HG03565 (cell line): ENCODE results near the gene FPGS.
"Not testable (repeated sequence)": the region's sequence is repeated elsewhere in the genome, so short reads cannot be mapped to it uniquely, and the experiment has no call there.

Source experiments
- ATAC-seq: cut with Tn5 transposase; IDR thresholded peaks from one replicate; pipeline ENCODE4 v1.9.1; 2021; ENCODE audit warnings: mild to moderate bottlenecking, moderate library complexity; ENCODE audit not compliant: unreplicated experiment

Gene FPGS

GRCh38 chr9:127832248-127832647, 29.6 kb downstream of the FPGS start:
- ATAC-seq, result no peak

DNA sequence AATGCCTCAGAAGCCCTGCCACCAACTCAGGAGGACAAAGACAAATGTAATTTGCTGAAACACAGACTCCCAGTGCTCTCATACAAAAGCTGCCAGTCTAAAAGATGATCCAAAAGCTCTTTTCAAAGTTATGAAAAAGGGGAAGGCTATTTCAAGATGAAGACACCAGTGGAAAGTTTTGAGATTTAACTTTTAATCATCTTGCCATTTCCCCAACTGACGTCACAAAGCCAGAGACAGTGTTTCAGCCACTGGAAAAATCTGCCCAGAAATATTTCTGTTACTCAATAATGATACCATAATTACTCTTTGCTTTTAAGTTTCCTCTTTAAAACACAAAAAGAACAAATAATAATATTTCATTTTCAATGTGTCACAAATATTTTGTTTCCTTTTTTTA, 30.9 kb downstream of the FPGS start:
- no peak for ATAC-seq

DNA sequence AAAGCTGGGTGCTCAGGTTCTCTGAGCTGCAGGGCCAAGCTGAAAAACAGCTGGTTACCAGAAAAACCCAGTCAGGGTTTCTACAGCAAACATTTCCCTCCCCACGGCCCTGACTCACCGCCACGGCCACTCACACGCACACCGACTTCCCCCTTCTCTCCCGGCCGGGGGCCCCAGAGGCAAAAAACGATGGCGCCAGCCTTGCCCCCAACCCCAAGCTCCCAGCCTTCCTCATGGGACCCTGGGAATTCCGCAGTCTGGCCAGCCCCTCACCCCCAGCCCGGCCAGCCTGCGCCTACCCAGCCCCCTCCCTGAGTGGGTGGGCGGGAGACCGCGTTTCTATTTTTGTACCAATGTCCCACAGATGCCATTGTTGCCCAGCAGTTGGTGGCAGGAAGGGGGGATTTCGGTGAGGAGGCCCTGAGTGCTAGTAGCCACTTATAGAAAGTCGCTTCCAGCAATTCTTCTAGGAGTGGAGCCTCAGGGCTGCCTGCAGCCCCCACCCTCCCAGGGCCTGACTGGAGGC, 33.4 kb downstream of the FPGS start:
- no peak for ATAC-seq

DNA sequence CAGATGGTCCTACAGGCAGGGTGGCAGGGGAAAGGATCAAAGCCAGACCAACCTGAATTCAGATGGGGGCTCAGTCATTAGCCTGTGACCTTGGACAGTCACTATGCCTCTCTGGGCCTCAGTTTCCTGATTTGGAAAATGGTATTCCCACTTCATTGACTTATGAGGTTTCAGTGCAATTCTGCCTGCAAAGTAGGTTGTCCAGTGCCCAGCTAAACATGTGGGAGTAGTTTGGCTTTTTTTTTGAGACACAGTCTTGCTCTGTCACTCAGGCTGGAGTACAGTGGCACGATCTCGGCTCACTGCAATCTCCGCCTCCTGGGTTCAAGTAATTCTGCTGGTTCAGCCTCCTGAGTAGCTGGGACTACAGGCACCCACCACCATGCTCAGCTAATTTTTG, 33.9 kb downstream of the FPGS start:
- not testable (repeated sequence) for ATAC-seq

DNA sequence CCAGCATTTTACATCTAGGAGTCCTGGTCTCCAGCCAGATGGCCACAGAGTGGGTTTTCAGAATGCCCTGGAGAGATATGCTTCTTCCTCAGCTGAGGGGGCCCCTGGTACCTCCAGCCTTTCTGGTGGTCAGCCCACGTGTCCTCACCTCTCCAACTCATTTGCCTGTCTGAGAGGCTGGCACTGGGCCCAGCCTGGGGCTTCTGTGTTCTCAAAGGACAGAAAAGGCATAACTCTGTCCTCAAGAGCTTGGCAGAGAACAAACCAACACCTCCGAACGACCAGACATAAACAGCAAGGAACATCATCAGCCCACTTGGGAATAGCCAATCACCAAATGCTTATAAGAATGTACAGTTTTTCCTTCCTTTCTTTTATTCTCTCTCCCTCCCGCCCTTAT, 34.7 kb downstream of the FPGS start:
- ATAC-seq, result no peak

DNA sequence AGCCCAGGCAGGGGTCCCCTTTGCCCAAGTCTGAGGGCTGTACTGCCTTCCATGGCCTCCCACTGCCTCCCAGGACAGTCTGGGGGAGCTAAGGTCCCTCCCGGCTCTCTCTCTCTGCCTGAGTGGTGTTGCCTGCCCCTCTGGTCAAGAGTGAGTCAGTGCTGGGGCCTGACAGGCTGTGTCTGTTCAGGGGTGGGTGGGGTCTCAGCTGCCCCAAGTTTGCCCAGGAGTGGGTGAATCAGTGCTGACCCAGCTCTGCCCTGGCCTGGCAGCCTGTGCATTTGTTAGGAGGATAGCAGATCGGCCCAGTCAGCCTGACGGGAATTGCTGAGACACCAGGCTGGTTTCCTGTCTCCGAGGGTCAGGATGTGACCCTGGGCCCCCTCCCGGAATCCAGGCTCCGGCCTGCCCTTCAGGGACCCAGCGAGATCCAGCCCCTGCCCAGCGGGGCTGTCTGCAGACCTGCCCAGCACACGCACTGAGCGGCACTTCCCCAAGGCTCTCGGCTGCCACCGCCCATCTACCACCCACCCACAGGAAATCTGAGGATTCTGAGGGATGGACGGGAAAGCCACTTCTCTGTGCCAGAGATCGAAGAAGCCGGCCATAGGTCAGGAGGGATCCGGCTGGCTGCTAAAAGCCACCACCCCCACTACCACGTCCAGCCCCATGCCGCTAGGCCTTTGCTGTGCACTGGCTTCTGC, 35.8 kb downstream of the FPGS start:
- no peak for ATAC-seq

GRCh38 chr9:127841087-127841835, 38.6 kb downstream of the FPGS start:
- ATAC-seq, result no peak

GRCh38 chr9:127844821-127845359, 42.2 kb downstream of the FPGS start:
- ATAC-seq, result no peak

DNA sequence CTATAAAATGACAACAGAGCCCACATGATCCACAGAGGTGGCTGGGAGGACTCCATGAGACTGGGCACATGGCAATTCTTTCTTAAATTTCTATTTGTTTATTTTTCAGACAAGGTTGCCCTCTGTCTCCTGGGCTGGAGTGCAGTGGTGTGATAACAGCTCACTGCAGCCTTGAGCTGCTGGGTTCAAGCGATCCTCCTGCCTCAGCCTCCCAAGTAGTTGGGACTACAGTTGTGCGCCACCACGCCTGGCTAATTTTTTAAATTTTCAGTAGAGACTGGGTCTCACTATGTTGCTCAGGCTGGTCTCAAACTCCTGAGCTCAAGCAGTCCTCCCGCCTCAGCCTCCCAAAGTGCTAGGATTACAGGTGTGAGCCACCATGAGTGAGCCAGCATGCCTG, 42.9 kb downstream of the FPGS start:
- not testable (repeated sequence) for ATAC-seq

GRCh38 chr9:127846443-127847177, 43.9 kb downstream of the FPGS start:
- no peak for ATAC-seq

DNA sequence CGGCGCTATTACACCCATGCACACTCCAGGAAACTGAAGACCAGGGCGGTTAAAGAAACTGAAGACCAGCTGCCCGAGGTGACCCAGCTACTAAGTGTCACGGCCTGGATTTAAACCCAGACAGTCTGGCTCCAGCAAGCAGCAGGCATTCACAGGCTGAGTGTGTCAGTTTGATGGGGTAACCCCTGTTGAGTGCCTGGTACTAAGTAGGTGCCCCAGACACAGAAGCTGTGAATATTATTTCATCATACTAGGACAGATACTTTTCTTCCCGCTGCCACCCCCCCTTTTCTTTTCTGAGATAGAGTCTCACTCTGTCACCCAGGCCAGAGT, 44.5 kb downstream of the FPGS start:
- no peak for ATAC-seq

GRCh38 chr9:127847833-127848755, 45.4 kb downstream of the FPGS start:
- ATAC-seq, result no peak

DNA sequence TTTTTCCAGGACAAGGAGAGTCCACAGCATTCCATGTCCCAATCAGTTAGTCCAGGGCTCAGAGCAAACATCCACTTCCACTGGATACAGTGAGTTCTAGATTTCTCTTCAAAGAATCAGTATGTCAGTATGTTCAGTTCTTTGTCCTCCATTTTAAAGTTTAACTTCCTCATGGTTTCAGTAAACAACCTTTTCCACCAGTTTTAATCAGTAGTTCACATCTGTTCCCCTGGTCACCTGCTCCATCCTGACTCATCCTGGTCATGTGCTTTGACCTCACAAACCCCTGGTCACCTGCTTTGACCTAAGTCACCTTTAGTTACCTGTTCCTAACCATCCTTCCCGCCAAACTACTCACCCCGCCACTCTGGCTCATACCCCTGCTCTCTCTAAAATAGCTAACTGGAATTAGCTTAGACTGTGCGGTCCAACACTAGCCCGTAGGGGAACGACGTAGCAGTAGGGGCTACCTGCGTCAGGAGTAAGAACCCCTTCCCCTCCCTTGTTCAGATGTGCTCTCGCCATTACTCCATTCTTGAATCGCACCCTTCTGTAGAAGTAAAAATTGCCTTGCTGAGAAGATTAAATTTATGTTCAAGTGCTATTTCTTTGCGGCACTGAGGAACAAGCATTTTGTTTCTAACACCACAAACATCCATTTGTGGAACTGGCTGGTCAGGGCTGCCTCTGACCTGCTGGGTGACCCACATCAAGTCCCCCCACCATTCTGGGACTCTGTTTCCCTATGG, 46.2 kb downstream of the FPGS start:
- no peak for ATAC-seq

- ATAC-seq, result no peak
Observed at GRCh38 chr9:127850286-127850830, 47.7 kb downstream of the FPGS start.

- ATAC-seq, result no peak
Observed at GRCh38 chr9:127852829-127853228, 50.1 kb downstream of the FPGS start.

DNA sequence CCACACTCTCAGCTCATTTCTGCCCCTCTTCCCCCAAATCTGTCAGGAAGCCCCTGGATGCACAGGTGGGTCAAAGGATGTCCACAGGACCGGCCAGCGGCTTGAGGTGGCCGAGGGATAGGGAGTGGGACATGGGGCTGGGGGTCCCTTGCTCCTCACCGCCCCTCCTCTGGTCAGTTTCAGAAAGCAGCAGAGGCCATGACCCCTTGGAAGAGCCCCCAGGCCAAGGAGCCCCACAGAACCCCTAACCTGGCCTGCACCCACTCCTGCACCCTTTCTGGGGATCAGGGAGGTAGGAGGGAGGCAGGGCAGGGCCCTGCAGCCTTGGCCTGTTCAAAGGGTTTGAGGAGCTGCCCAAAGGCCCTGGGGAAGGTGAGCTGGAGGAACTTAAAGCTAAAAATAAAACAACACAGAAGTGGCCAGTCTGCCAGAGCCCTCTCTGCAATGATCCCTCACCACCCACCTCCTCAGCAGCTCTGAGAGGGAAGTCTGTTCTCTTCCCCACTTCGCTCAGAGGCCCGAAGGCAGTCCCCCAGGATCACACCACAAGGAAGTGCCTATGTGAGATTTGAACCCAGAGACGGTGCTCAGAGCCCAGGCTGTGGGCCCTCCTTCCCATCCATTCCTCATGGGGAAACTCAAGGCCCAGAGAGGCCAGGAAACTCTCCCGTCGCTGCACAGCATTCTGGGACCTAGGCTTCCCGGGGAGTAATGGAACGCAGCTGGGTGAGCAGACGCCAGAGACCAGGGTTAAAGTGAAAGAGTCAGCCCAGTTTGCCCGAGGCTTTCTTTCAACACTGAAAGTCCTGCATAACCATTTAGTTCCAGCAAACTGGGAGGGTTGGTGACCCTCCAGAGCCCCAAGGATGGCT, 50.9 kb downstream of the FPGS start:
- no peak for ATAC-seq

DNA sequence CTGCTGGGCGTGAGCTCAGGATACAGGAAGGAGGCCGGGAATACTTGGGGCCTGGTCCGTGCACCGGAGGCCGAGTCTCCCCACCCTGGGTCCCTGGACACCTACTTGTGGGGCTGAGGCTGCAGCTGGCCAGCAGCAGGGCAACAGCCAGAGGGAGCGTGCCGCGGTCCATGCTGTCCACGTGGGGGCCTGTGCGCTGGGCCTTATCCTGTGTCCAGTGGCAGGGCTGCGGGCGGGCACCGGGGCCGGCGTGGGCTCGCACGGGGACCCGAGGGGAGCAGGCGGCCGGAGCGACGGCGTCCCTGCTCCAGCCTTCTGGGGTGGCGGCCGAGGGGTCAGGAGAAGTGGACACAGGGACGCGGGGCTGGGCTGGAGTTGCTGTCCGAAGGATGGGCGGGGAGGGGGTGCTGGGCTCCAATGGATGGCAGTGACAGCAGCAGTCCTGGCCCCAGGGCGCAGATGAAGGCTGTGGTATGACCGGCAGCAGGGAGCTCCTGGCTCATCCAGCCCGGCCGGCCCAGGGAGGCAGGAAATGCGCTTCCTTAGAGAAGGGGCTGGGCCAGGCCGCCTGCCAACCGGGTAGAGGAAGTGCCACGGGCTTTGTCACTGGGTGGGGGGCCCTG, 51.6 kb downstream of the FPGS start, which contains the start of gene ENG:
TSS of gene ENG (minus strand) at position 475 of the 623 bp plus-strand sequence. CDS start at position 172, 303 bp downstream.
- no peak for ATAC-seq

- no peak for ATAC-seq
Observed at GRCh38 chr9:127854960-127855359, 52.3 kb downstream of the FPGS start.
